ENCODE measurements around the gene ZNF343. TPM values are rescaled to one million over a fixed set of nuclear protein-coding genes. Genes with fewer than 3 reads are reported as not detected.
A peak's percentile ranks its signal among the peaks of the same experiment; 100 is the strongest.

ZNF343 gene
- polyA plus RNA-seq, 1 of the 3 experiments (the other 2 are of a cell fraction): 11.0 TPM

GRCh38 chr20:2509794-2510193, 1.1 kb upstream of the ZNF343 start (continued):
- TF ChIP-seq CTCF (IDR thresholded peaks at IDR 0.05): no peak
- no peak for TF ChIP-seq USF1 (IDR thresholded peaks at IDR 0.05; ENCODE audit: borderline replicate concordance, low read depth)

GRCh38 chr20:2509468-2509781, 710 bp upstream of the ZNF343 start:
- Histone ChIP-seq H3K27me3 (ENCODE audit: insufficient read depth) (no peaks in the 10 kb centered on the region), H2AFZ (ENCODE audit: low read depth) (peak overlapping the region; percentile 97), H3K9ac (peak overlapping the region; percentile 88), H3K4me1 (ENCODE audit: control insufficient read depth in 1 of 2, insufficient read depth in 2 of 2, low read depth in 1 of 2, low read length in 1 of 2) (peaks cover 2 to 12% of the 10 kb centered on the region in 2 experiments; a peak in 2 of 4 replicates), H3K9me2 (no peaks in the 10 kb centered on the region), H3K36me3 (replicated peaks in 1 of 2; ENCODE audit: control insufficient read depth in 1 of 2, insufficient read depth in 2 of 2, low read length in 1 of 2) (no peaks in the 10 kb centered on the region), H3K79me2 (ENCODE audit: insufficient read depth) (peaks cover 35% of the 10 kb centered on the region), H3K4me3 (ENCODE audit: low read depth in 2 of 2, low read length in 1 of 2) (peak overlapping the region; percentile 76 to 84), H3K27ac (ENCODE audit: low read depth in 2 of 2, low read length in 1 of 2) (peak overlapping the region in 1 of 2 experiments; percentile 95; a peak in 2 of 4 replicates), H3F3A (replicated peaks; ENCODE audit: insufficient read depth) (no peaks in the 10 kb centered on the region), H3K4me2 (peak overlapping the region; percentile 96), H3K9me3 (no peaks in the 10 kb centered on the region), H4K20me1 (ENCODE audit: insufficient read depth) (no peaks in the 10 kb centered on the region)
- no peak for DNase-seq
- 73% methylated on average over 9 of the region's 9 CpGs for WGBS (ENCODE audit: low lambda C conversion rate)
- ChIA-PET POLR2A (interaction anchor here (2.1 to 2.3 kb wide), 2 partner anchors 39 to 143 kb away, joined by 10 to 13 read pairs; partner anchors contain the start of genes NOP56 and SNRPB), CTCF (interaction anchor here (0.6 to 3.7 kb wide), 4 partner anchors 13 to 498 kb away, joined by 3 to 55 read pairs (median 6); partner anchors contain the start of gene NOP56)
- TF ChIP-seq SIN3A (IDR thresholded peaks at IDR 0.05; ENCODE audit: borderline replicate concordance, low read depth, low read length) (no peak), FOXJ3 (CRISPR knock-in tag; IDR thresholded peaks at IDR 0.05) (peak; percentile 30; the same call in 1 of the 2 replicates), POLR2AphosphoS5 (IDR thresholded peaks at IDR 0.05; ENCODE audit: low read depth, low read length) (0 out of 2 replicates have a peak, but pooled peaks have one; percentile 4)

DNA sequence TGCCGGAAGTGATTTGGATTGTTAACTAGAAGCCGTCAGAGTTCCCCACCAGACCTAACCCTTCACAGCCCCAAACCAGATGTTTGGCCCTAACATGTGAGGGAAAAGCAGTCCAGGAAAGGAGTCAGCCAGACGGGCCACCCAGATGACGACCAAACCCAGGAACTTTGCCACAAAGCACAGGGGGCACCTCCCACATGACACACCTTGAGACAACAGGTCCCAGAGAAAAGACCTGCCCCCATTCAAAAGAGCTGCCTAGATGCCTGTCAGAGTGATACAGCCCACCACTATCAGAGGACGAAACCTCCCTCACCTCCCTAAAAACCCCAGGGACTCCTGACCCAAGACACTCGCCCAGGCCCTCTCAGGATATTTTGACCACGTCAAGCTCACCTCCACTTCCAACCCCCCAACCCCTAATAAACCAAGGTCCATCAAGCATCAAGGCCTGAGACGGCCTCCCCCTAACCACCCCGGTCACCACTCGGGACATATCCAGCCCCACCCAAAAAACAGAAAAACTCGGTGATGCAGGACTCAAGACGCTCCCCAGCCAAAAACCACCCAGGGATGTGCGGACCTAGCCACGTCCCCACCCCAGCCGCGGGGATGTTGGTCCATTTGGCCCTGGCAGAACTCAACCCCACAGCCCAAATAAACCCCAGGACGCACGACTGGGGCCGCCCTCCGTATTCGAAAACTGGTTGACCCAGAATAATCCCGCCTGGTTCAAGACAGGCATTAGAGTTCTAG, 662 bp downstream of the ZNF343 start:
- H3K79me2 ChIP-seq (ENCODE audit: insufficient read depth): peaks cover 42% of the 10 kb centered on the region
- H2AFZ ChIP-seq (ENCODE audit: low read depth): peak overlapping the region; percentile 97; the same call in 1 of the 2 replicates
- 4% methylated on average over 15 of the region's 22 CpGs for WGBS (ENCODE audit: low lambda C conversion rate)
- no peaks in the 10 kb centered on the region for H3K9me2 ChIP-seq
- no peaks in the 10 kb centered on the region for H3K36me3 ChIP-seq (replicated peaks in 1 of 2; ENCODE audit: control insufficient read depth in 1 of 2, insufficient read depth in 2 of 2, low read length in 1 of 2)
- peak overlapping the region; percentile 76 to 84 for H3K4me3 ChIP-seq (ENCODE audit: low read depth in 2 of 2, low read length in 1 of 2)
- H3K27ac ChIP-seq (ENCODE audit: low read depth in 2 of 2, low read length in 1 of 2): peak overlapping the region; percentile 56 to 95; a peak in 3 of 4 replicates
- H3K27me3 ChIP-seq (ENCODE audit: insufficient read depth): no peaks in the 10 kb centered on the region
- ChIA-PET POLR2A (interaction anchor here (2.1 to 2.3 kb wide), 2 partner anchors 38 to 144 kb away, joined by 10 to 13 read pairs; partner anchors contain the start of genes NOP56 and SNRPB), CTCF (interaction anchor here (1.2 to 3.7 kb wide), 5 partner anchors 14 to 144 kb away, joined by 3 to 55 read pairs (median 5); partner anchors contain the start of gene NOP56)
- peak overlapping the region; percentile 96 for H3K4me2 ChIP-seq
- no peaks in the 10 kb centered on the region for H3F3A ChIP-seq (replicated peaks; ENCODE audit: insufficient read depth)
- peak; percentile 11; the same call in 1 of the 2 replicates for TF ChIP-seq TCF12 (IDR thresholded peaks at IDR 0.05)
- no peak for TF ChIP-seq NRF1 (IDR thresholded peaks at IDR 0.05; ENCODE audit: low read depth, low read length)
- TF ChIP-seq IRF3 (IDR thresholded peaks at IDR 0.05; ENCODE audit: low read depth, low read length): no peak
- no peak for TF ChIP-seq RCOR1 (IDR thresholded peaks at IDR 0.05; ENCODE audit: low read length)
- TF ChIP-seq MXI1 (IDR thresholded peaks at IDR 0.05; ENCODE audit: low read depth, low read length): peak; percentile 61; the same call in 1 of the 2 replicates
- no peak for TF ChIP-seq FOSL2 (IDR thresholded peaks at IDR 0.05; ENCODE audit: borderline replicate concordance, low read depth)
- TF ChIP-seq RFX5 (IDR thresholded peaks at IDR 0.05; ENCODE audit: low read length): no peak
- no peak for TF ChIP-seq USF2 (IDR thresholded peaks at IDR 0.05; ENCODE audit: borderline replicate concordance, low read depth, low read length)
- DNase-seq: peak; percentile 61
- H4K20me1 ChIP-seq (ENCODE audit: insufficient read depth): no peaks in the 10 kb centered on the region
- H3K9ac ChIP-seq: peak overlapping the region; percentile 88
- H3K4me1 ChIP-seq (ENCODE audit: control insufficient read depth in 1 of 2, insufficient read depth in 2 of 2, low read depth in 1 of 2, low read length in 1 of 2): peaks cover 2 to 12% of the 10 kb centered on the region in 2 experiments; a peak in 2 of 4 replicates
- H3K9me3 ChIP-seq: no peaks in the 10 kb centered on the region

Data from SK-N-SH (cell line).